Measurements from ENCODE around the gene KERA. TPM values are rescaled to one million over a fixed set of nuclear protein-coding genes. Genes with fewer than 3 reads are reported as not detected.

Gene KERA
- total RNA-seq, 1 experiment from 2014 or later = not detected

DNA sequence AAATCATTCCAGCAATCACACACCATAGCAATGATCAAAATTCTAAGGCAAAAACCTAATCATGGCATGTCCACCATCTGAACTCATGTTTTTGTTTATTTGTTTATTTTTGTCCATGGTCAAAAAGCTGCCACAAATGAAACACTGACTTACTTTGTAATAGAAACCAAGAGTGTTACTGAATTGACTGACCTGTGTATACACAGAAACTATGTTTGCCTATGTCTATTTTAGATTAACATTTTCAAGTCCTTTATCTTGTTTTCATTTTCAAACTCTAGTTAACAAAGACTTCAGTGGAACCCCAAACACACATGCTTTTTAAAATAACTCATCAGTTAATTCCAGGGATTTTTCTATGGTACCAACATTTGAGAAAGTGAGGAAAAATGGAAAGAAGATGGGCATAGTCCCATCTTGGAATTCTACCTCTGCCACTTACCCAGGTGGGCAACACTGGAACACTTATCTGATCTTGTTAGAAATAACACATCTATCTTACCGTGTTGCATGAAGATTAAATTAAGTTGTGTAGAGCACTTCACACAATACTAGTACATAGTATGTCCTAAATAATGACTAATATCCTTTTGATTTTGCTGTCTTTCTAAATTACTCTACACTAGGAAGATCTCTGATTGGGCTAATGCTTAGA, 47.1 kb upstream of the KERA start:
- CTCF ChIA-PET = no interaction called here
- no peaks in the 10 kb centered on the region for H3K79me2 ChIP-seq (ENCODE audit: low read depth)
- intact Hi-C loops (cut with micrococcal nuclease; ENCODE audit: unreplicated experiment) = loop anchor here (10.0 kb wide), 2 partner anchors 220 to 250 kb away; no protein-coding TSS in a partner anchor
- no peaks in the 10 kb centered on the region for H3K9me2 ChIP-seq (ENCODE audit: insufficient read depth)
- no peaks in the 10 kb centered on the region for H3K27me3 ChIP-seq (ENCODE audit: insufficient read depth, low read depth)
- DNase-seq = no peak
- TF ChIP-seq, protein P1, sequence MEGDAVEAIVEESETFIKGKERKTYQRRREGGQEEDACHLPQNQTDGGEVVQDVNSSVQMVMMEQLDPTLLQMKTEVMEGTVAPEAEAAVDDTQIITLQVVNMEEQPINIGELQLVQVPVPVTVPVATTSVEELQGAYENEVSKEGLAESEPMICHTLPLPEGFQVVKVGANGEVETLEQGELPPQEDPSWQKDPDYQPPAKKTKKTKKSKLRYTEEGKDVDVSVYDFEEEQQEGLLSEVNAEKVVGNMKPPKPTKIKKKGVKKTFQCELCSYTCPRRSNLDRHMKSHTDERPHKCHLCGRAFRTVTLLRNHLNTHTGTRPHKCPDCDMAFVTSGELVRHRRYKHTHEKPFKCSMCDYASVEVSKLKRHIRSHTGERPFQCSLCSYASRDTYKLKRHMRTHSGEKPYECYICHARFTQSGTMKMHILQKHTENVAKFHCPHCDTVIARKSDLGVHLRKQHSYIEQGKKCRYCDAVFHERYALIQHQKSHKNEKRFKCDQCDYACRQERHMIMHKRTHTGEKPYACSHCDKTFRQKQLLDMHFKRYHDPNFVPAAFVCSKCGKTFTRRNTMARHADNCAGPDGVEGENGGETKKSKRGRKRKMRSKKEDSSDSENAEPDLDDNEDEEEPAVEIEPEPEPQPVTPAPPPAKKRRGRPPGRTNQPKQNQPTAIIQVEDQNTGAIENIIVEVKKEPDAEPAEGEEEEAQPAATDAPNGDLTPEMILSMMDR (conservative IDR thresholded peaks at IDR 0.05) = no peak
- no peak for TF ChIP-seq EZH2 (IDR thresholded peaks at IDR 0.05; ENCODE audit: low read depth)
- no peaks in the 10 kb centered on the region for H4K20me1 ChIP-seq (ENCODE audit: insufficient read depth)
- H3K4me3 ChIP-seq = no peak overlapping the region
- no peak overlapping the region for H2AFZ ChIP-seq
- BruUV-seq (replicated peaks) = no TSS peak
- H3K27ac ChIP-seq = no peak overlapping the region
- no peak overlapping the region for H3K4me2 ChIP-seq
- POLR2A ChIA-PET (ENCODE audit: unreplicated experiment) = no interaction called here
- H3K36me3 ChIP-seq (ENCODE audit: low read depth) = no peaks in the 10 kb centered on the region
- peaks cover 5% of the 10 kb centered on the region for H3K4me1 ChIP-seq (replicated peaks; ENCODE audit: insufficient read depth)
- no peaks in the 10 kb centered on the region for H3F3A ChIP-seq (ENCODE audit: insufficient read depth, low read depth)
- no peaks in the 10 kb centered on the region for H3K9me3 ChIP-seq (ENCODE audit: insufficient read depth, low read depth)

DNA sequence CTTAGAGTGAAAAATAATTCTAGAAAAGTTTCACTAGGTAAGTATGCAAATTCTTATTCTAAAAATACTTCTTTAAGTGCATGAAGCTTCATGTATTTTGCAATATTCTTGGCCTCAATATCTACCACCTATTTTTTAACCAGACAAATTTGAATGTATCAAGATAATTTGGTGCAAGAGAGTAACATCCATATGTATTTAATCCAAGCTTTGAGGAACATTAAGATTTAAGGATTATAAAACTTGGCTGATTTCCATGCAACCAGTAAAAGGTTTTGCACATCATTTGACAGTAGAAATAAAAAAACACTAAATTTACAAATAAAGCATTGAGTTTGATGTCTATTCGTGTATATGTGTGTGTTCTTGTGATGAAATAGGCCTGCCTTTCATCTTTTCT, 45.8 kb upstream of the KERA start:
- TF ChIP-seq, protein P1 (conservative IDR thresholded peaks at IDR 0.05) = no peak
- TF ChIP-seq EZH2 (IDR thresholded peaks at IDR 0.05; ENCODE audit: low read depth) = no peak
- CTCF ChIA-PET = no interaction called here
- Histone ChIP-seq H3K79me2 (ENCODE audit: low read depth) (no peaks in the 10 kb centered on the region), H3F3A (ENCODE audit: insufficient read depth, low read depth) (no peaks in the 10 kb centered on the region; the same call in 1 of the 2 replicates), H3K9me2 (ENCODE audit: insufficient read depth) (no peaks in the 10 kb centered on the region), H3K4me3 (no peak overlapping the region), H4K20me1 (ENCODE audit: insufficient read depth) (no peaks in the 10 kb centered on the region), H3K36me3 (ENCODE audit: low read depth) (no peaks in the 10 kb centered on the region), H3K9me3 (ENCODE audit: insufficient read depth, low read depth) (no peaks in the 10 kb centered on the region), H3K4me1 (replicated peaks; ENCODE audit: insufficient read depth) (peaks cover 19% of the 10 kb centered on the region), H3K4me2 (no peak overlapping the region), H2AFZ (no peak overlapping the region), H3K27me3 (ENCODE audit: insufficient read depth, low read depth) (no peaks in the 10 kb centered on the region), H3K27ac (no peak overlapping the region)
- BruUV-seq (replicated peaks) = no TSS peak
- POLR2A ChIA-PET (ENCODE audit: unreplicated experiment) = no interaction called here
- intact Hi-C loops (cut with micrococcal nuclease; ENCODE audit: unreplicated experiment) = loop anchor here (10.0 kb wide), 2 partner anchors 221 to 251 kb away; no protein-coding TSS in a partner anchor
- no peak for DNase-seq

DNA sequence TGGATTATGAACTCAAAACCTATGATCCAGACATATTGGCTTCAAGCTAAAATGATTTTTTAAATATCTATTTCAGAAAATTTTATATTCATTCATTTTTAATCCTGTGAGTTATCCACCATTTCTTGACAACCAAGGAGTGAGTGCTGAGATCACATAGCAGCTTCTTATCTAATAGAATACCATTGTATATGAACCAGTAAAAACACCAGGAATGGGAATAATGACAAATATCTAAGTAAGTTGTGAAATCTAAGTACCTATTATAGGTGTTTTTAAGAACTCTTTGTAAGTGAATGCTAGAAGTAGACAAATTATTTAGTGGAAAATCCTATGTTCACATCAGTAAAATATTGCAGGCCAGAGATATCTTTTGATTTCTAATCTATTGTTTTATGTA, 45.3 kb upstream of the KERA start:
- Histone ChIP-seq H3K9me2 (ENCODE audit: insufficient read depth) (no peaks in the 10 kb centered on the region), H3K4me1 (replicated peaks; ENCODE audit: insufficient read depth) (peaks cover 24% of the 10 kb centered on the region), H3K9me3 (ENCODE audit: insufficient read depth, low read depth) (no peaks in the 10 kb centered on the region), H3K27ac (no peak overlapping the region), H3K27me3 (ENCODE audit: insufficient read depth, low read depth) (no peaks in the 10 kb centered on the region), H3K4me2 (no peak overlapping the region), H2AFZ (no peak overlapping the region), H3F3A (ENCODE audit: insufficient read depth, low read depth) (no peaks in the 10 kb centered on the region; the same call in 1 of the 2 replicates), H4K20me1 (ENCODE audit: insufficient read depth) (no peaks in the 10 kb centered on the region), H3K79me2 (ENCODE audit: low read depth) (no peaks in the 10 kb centered on the region), H3K4me3 (no peak overlapping the region), H3K36me3 (ENCODE audit: low read depth) (no peaks in the 10 kb centered on the region)
- TF ChIP-seq, protein P1 (conservative IDR thresholded peaks at IDR 0.05) = no peak
- no peak for TF ChIP-seq EZH2 (IDR thresholded peaks at IDR 0.05; ENCODE audit: low read depth)
- intact Hi-C loops (cut with micrococcal nuclease; ENCODE audit: unreplicated experiment) = loop anchor here (10.0 kb wide), 2 partner anchors 222 to 252 kb away; no protein-coding TSS in a partner anchor
- ChIA-PET POLR2A (ENCODE audit: unreplicated experiment) (no interaction called here), CTCF (no interaction called here)
- no peak for DNase-seq
- BruUV-seq (replicated peaks) = no TSS peak
